Stomach (tissue), 4 donors: ENCODE measurements around the gene DDIT4L.

Source experiments
- CTCF ChIP-seq, 7 experiments: fragments of 450-650 bp in 4 of 7; fragments of 200-600 bp in 3 of 7; sonication (generic) in 3 of 7; IDR thresholded peaks; one replicate each; pipeline ENCODE4 v1.5.1; 2016 to 2019; ENCODE audit warnings: antibody characterized with exemption in 7 of 7, control low read depth in 2 of 7, mild to moderate bottlenecking in 1 of 7
- POLR2A ChIP-seq, 4 donors: fragments of 450-650 bp; IDR thresholded peaks; one replicate each; pipeline ENCODE4 v1.6.1; 2016; ENCODE audit warnings: antibody characterized with exemption in 4 of 4, control low read depth in 2 of 4, mild to moderate bottlenecking in 1 of 4, moderate library complexity in 1 of 4

- TF ChIP-seq CTCF (IDR thresholded peaks at IDR 0.05) (no peak), POLR2A (IDR thresholded peaks at IDR 0.05) (no peak)
Measured at GRCh38 chr4:100177126-100177525, 13.1 kb downstream of the DDIT4L start.
